ENCODE results near the gene OSBP2.

DNA sequence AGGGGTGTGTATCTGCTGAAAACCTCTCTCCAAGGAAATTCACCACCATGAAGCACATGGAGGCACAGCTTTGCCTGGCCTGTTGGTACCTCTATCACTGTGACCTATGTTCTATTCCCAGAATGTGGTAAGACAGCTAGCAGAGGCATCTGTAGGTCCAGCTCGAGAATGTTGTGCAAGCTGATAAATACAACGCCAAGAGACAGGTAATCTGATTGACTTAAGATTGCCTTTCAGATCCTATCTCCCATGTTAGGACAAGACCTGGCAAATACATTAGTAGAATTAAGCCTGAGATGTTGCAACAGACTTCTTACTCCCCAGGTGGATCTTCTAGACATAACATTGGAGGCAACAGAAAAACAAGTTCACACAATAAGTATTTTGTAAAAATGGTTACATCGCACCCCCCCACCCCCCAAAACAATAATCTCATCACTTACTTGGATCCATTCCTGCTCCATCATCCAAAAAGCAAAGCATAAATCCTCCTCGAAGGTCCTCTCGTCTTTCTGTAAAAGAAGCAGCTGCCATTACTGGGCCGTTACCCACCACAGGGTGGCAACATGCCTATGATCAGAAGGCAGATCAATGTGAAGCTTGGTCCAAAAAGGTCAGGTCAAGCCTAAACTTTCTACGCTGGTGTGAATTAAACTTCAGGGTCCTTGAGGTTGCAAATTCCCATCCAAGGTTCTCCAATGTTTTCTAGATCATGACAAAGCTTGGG lies 255.4 kb downstream of the OSBP2 start:
- TF ChIP-seq FOXM1 (IDR thresholded peaks at IDR 0.05; ENCODE audit: borderline replicate concordance) = no peak
- no peak for TF ChIP-seq BHLHE40 (IDR thresholded peaks at IDR 0.05; ENCODE audit: borderline replicate concordance)
